SU-DHL-6 (cell line): ENCODE results near the gene NPR3.

Experiments used
- CTCF ChIP-seq: fragments of 200-600 bp; sonication (generic); IDR thresholded peaks from one replicate; pipeline ENCODE4 v1.5.1; 2017; ENCODE audit warnings: antibody characterized with exemption, mild to moderate bottlenecking, low read length, moderate library complexity; ENCODE audit not compliant: insufficient read depth, poor library complexity, severe bottlenecking
- EZH2phosphoT487 ChIP-seq: fragments of 200-600 bp; sonication (generic), shearing (Covaris generic); conservative IDR thresholded peaks from 2 replicates; pipeline ENCODE4 v1.6.1; 2018; ENCODE audit warnings: mild to moderate bottlenecking, antibody characterized with exemption, low read length, moderate library complexity, mixed read lengths

GRCh38 chr5:32713361-32713769 lies 2.2 kb downstream of the NPR3 start:
- TF ChIP-seq CTCF (no peak), EZH2phosphoT487 (no peak)
